ENCODE data around the gene NKX6-2. TPM values are rescaled to one million over a fixed set of nuclear protein-coding genes. Genes with fewer than 3 reads are reported as not detected.

Gene NKX6-2
- total RNA-seq (ENCODE audit: low replicate concordance) = not detected in 2 replicates

GRCh38 chr10:132785723-132786475 is at the start of gene NKX6-2:
Gene NKX6-2, minus strand, starts transcription at chr10:132786147. Its CDS starts 199 bp downstream, at chr10:132785948.
- H3K79me2 ChIP-seq (ENCODE audit: low read depth) = no peaks in the 10 kb centered on the region
- no peaks in the 10 kb centered on the region for H3K9me3 ChIP-seq (ENCODE audit: low read depth)
- peak; percentile 70 for DNase-seq (ENCODE audit: low spot score)
- no peak within 1 kb of the TSS for H3K27ac Mint-ChIP-seq
- H3K4me1 ChIP-seq = peaks cover 29% of the 10 kb centered on the region
- peaks cover 11% of the 10 kb centered on the region for H3K4me1 Mint-ChIP-seq
- peaks cover 21% of the 10 kb centered on the region for H3F3A ChIP-seq (ENCODE audit: low read depth)
- H4K20me1 ChIP-seq (ENCODE audit: low read depth) = peaks cover 87% of the 10 kb centered on the region
- H3K4me2 ChIP-seq = peak within 1 kb of the TSS; percentile 85
- H3K27me3 Mint-ChIP-seq (ENCODE audit: insufficient read depth, low read depth) = peaks cover 45% of the 10 kb centered on the region
- H3K4me3 Mint-ChIP-seq = peak within 1 kb of the TSS; percentile 60
- H3K27ac ChIP-seq = no peak within 1 kb of the TSS
- H3K4me3 ChIP-seq = peak within 1 kb of the TSS; percentile 40
- TF ChIP-seq EZH2phosphoT487 (IDR thresholded peaks at IDR 0.05) = no peak
- TF ChIP-seq EZH2 (IDR thresholded peaks at IDR 0.05) = no peak
- TF ChIP-seq, protein P1, sequence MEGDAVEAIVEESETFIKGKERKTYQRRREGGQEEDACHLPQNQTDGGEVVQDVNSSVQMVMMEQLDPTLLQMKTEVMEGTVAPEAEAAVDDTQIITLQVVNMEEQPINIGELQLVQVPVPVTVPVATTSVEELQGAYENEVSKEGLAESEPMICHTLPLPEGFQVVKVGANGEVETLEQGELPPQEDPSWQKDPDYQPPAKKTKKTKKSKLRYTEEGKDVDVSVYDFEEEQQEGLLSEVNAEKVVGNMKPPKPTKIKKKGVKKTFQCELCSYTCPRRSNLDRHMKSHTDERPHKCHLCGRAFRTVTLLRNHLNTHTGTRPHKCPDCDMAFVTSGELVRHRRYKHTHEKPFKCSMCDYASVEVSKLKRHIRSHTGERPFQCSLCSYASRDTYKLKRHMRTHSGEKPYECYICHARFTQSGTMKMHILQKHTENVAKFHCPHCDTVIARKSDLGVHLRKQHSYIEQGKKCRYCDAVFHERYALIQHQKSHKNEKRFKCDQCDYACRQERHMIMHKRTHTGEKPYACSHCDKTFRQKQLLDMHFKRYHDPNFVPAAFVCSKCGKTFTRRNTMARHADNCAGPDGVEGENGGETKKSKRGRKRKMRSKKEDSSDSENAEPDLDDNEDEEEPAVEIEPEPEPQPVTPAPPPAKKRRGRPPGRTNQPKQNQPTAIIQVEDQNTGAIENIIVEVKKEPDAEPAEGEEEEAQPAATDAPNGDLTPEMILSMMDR (IDR thresholded peaks at IDR 0.05) = no peak
- no peak within 1 kb of the TSS for H2AFZ ChIP-seq (replicated peaks)
- no peaks in the 10 kb centered on the region for H3K36me3 ChIP-seq
- peaks cover 7% of the 10 kb centered on the region for H3K36me3 Mint-ChIP-seq
- H3K27me3 ChIP-seq = peaks cover 98% of the 10 kb centered on the region
- no peaks in the 10 kb centered on the region for H3K9me3 Mint-ChIP-seq
- H3K9ac ChIP-seq = no peak within 1 kb of the TSS

GRCh38 chr10:132834891-132835847 is 49.2 kb upstream of the NKX6-2 start:
- Histone ChIP-seq H3K27me3 (peaks cover 15% of the 10 kb centered on the region), H3K79me2 (ENCODE audit: low read depth) (no peaks in the 10 kb centered on the region), H3K36me3 (no peaks in the 10 kb centered on the region), H3K27ac (no peak overlapping the region), H3K9ac (no peak overlapping the region), H3K4me1 (no peaks in the 10 kb centered on the region), H2AFZ (replicated peaks) (no peak overlapping the region), H3F3A (ENCODE audit: low read depth) (peaks cover 8% of the 10 kb centered on the region), H3K9me3 (ENCODE audit: low read depth) (no peaks in the 10 kb centered on the region), H3K4me2 (no peak overlapping the region), H4K20me1 (ENCODE audit: low read depth) (no peaks in the 10 kb centered on the region), H3K4me3 (no peak overlapping the region)
- peaks cover 2% of the 10 kb centered on the region for H3K9me3 Mint-ChIP-seq
- DNase-seq (ENCODE audit: low spot score) = no peak
- H3K36me3 Mint-ChIP-seq = peaks cover 2% of the 10 kb centered on the region
- no peak for TF ChIP-seq EZH2 (IDR thresholded peaks at IDR 0.05)
- no peak for TF ChIP-seq EZH2phosphoT487 (IDR thresholded peaks at IDR 0.05)
- TF ChIP-seq, protein P1 (IDR thresholded peaks at IDR 0.05) = no peak
- H3K4me3 Mint-ChIP-seq = no peak overlapping the region
- H3K4me1 Mint-ChIP-seq = no peaks in the 10 kb centered on the region
- H3K27me3 Mint-ChIP-seq (ENCODE audit: insufficient read depth, low read depth) = peaks cover 11% of the 10 kb centered on the region
- no peak overlapping the region for H3K27ac Mint-ChIP-seq

DNA sequence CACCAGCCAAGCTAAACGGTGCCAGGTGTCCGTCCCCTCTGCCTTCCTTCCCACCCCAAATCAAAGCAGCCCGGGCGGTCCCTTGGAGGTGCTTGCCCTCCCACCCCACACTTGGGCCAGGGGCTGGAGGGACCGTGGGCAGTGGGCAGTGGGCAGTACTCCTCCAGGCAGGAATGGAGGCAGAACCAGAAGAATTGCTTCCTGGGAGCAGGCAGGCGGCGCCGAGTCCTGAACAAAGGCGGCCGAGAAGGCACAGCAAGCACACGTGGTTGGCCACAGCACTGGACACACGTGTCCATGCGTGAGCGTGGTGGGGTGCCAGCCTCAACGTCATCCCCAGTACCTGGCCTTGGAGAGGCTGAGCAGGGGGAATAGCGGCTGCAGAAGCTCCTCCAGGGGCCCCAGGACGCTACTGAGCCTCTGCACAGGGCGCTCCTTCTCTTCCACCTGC is 48.4 kb upstream of the NKX6-2 start:
- Histone ChIP-seq H3K9ac (no peak overlapping the region), H3K36me3 (no peaks in the 10 kb centered on the region), H3K79me2 (ENCODE audit: low read depth) (no peaks in the 10 kb centered on the region), H3K9me3 (ENCODE audit: low read depth) (no peaks in the 10 kb centered on the region), H3K27me3 (peaks cover 7% of the 10 kb centered on the region), H2AFZ (replicated peaks) (no peak overlapping the region), H4K20me1 (ENCODE audit: low read depth) (no peaks in the 10 kb centered on the region), H3K27ac (no peak overlapping the region), H3K4me3 (no peak overlapping the region), H3K4me2 (no peak overlapping the region), H3K4me1 (no peaks in the 10 kb centered on the region), H3F3A (ENCODE audit: low read depth) (peaks cover 8% of the 10 kb centered on the region)
- DNase-seq (ENCODE audit: low spot score) = no peak
- Mint-ChIP-seq H3K9me3 (peaks cover 2% of the 10 kb centered on the region), H3K36me3 (peaks cover 2% of the 10 kb centered on the region), H3K27me3 (ENCODE audit: insufficient read depth, low read depth) (peaks cover 10% of the 10 kb centered on the region), H3K4me3 (no peak overlapping the region), H3K27ac (no peak overlapping the region), H3K4me1 (no peaks in the 10 kb centered on the region)
- no peak for TF ChIP-seq EZH2 (IDR thresholded peaks at IDR 0.05)
- TF ChIP-seq EZH2phosphoT487 (IDR thresholded peaks at IDR 0.05) = no peak
- TF ChIP-seq, protein P1 (IDR thresholded peaks at IDR 0.05) = no peak

Measured in neural progenitor cell (in vitro differentiated cells).